Medulla oblongata (tissue), 1 donor: Measurements from ENCODE around the gene CLSTN2.
A peak's percentile ranks its signal among the peaks of the same experiment; 100 is the strongest.

Experiments used
- DNase-seq: peaks from one replicate; pipeline ENCODE4 v3.0.0-alpha.2; 2015; ENCODE audit errors: extremely low spot score

CLSTN2 gene

GRCh38 chr3:140501770-140502364 is 566.9 kb downstream of the CLSTN2 start:
- DNase-seq = no peak

GRCh38 chr3:140505213-140505612 is 570.2 kb downstream of the CLSTN2 start:
- DNase-seq = peak; percentile 58

GRCh38 chr3:140505876-140506275 is 570.9 kb downstream of the CLSTN2 start:
- no peak for DNase-seq

- no peak for DNase-seq
Observed at GRCh38 chr3:140508550-140508949, 573.6 kb downstream of the CLSTN2 start.

GRCh38 chr3:140509534-140509933 is 574.5 kb downstream of the CLSTN2 start:
- no peak for DNase-seq

GRCh38 chr3:140510303-140510861 is 575.4 kb downstream of the CLSTN2 start:
- DNase-seq = no peak

GRCh38 chr3:140521751-140522445 is 586.9 kb downstream of the CLSTN2 start:
- DNase-seq = no peak

GRCh38 chr3:140522653-140523380 is 587.8 kb downstream of the CLSTN2 start:
- no peak for DNase-seq

- no peak for DNase-seq
Observed at GRCh38 chr3:140523600-140523999, 588.6 kb downstream of the CLSTN2 start.

GRCh38 chr3:140527156-140527555 is 592.2 kb downstream of the CLSTN2 start:
- no peak for DNase-seq

- DNase-seq = no peak
Observed at GRCh38 chr3:140529096-140529495, 594.1 kb downstream of the CLSTN2 start.

GRCh38 chr3:140529558-140529957 is 594.6 kb downstream of the CLSTN2 start:
- DNase-seq = no peak

GRCh38 chr3:140530131-140530530 is 595.1 kb downstream of the CLSTN2 start:
- DNase-seq = no peak

GRCh38 chr3:140530603-140531002 is 595.6 kb downstream of the CLSTN2 start:
- DNase-seq = no peak

GRCh38 chr3:140532793-140533330 is 597.9 kb downstream of the CLSTN2 start:
- no peak for DNase-seq

GRCh38 chr3:140536926-140537726 is 602.1 kb downstream of the CLSTN2 start:
- DNase-seq = no peak

- no peak for DNase-seq
Observed at GRCh38 chr3:140537727-140538082, 602.7 kb downstream of the CLSTN2 start.

- DNase-seq = no peak
Observed at GRCh38 chr3:140540262-140540661, 605.3 kb downstream of the CLSTN2 start.

- no peak for DNase-seq
Observed at GRCh38 chr3:140541975-140542653, 607.1 kb downstream of the CLSTN2 start.

GRCh38 chr3:140545197-140545596 is 610.2 kb downstream of the CLSTN2 start:
- no peak for DNase-seq

- no peak for DNase-seq
Observed at GRCh38 chr3:140545756-140546155, 610.8 kb downstream of the CLSTN2 start.
